Motor neuron (in vitro differentiated cells): Measurements from ENCODE around the gene DOCK10. TPM values are rescaled to one million over a fixed set of nuclear protein-coding genes. Genes with fewer than 3 reads are reported as not detected.

Source experiments
- ATAC-seq, 8 experiments: fragments of 200-7000 bp; cut with Tn5 transposase; replicated peaks in 6 of 8; 2 replicates each; pipeline ENCODE4 v1.8.0; 2021; ENCODE audit warnings: mild to moderate bottlenecking in 8 of 8, moderate library complexity in 8 of 8
- H3K27ac ChIP-seq, 2 donors: fragments of 250-450 bp; sonication (Bioruptor Pico); 2 replicates each; pipeline ENCODE4 v1.9.0; 2021; ENCODE audit warnings: antibody characterized with exemption in 2 of 2, mild to moderate bottlenecking in 2 of 2, moderate library complexity in 1 of 2
- H3K4me1 ChIP-seq, 2 donors: fragments of 250-450 bp; sonication (Bioruptor Pico); replicated peaks in 1 of 2; 2 replicates each; pipeline ENCODE4 v1.6.1; 2021; ENCODE audit warnings: antibody characterized with exemption in 2 of 2, mild to moderate bottlenecking in 2 of 2, moderate library complexity in 1 of 2
- H3K4me3 ChIP-seq, 5 donors: fragments of 250-450 bp; sonication (Bioruptor Pico); 2 replicates each; pipeline ENCODE4 v1.9.0; 2021; ENCODE audit warnings: antibody characterized with exemption in 5 of 5, mild to moderate bottlenecking in 5 of 5, moderate library complexity in 4 of 5
- WGBS, 10 experiments: fragments of 450-650 bp; shearing (Covaris generic); methylation state at CpG; one replicate each; pipeline ENCODE4 v1.0.0; 2022; 5-methylcytosine and 5-hydroxymethylcytosine counted together
- in situ Hi-C, 9 experiments: fragments of 400-800 bp; cut with MboI; loops; one replicate each; pipeline ENCODE4 v1.15.0; 2021; ENCODE audit warnings: low sequenced_read_pairs in 9 of 9, low pct_unique_long_range_greater_than_20kb in 2 of 9; ENCODE audit not compliant: unreplicated experiment in 9 of 9
- total RNA-seq, 8 experiments: library from RNA; unstranded; fragments of 300-600 nt; gene quantifications; 2 replicates each; pipeline versions ENCODE4 v1.2.3 to v1.2.4, GENCODE V29; 2022

Gene DOCK10
- total RNA-seq, 8 experiments from 2014 or later = 1.7 to 151 (median 5.2) TPM

- ATAC-seq = no peak
- in situ Hi-C loops = loop anchor here in 1 of 9 experiments (25.0 kb wide), 1 partner anchor 107 kb away; no protein-coding TSS in a partner anchor
- no peak overlapping the region for H3K4me3 ChIP-seq
- H3K4me1 ChIP-seq = no peaks in the 10 kb centered on the region
- H3K27ac ChIP-seq = no peak overlapping the region
- WGBS, 10 experiments = 80 to 100% (median 98%) methylated on average over 1 to 3 of the region's 6 CpGs; no CpG with 5 or more reads in 2 of the 10 experiments
Measured at GRCh38 chr2:224769489-224769888, 272.8 kb downstream of the DOCK10 start.

- in situ Hi-C loops = loop anchor here in 1 of 9 experiments (25.0 kb wide), 1 partner anchor 102 kb away; no protein-coding TSS in a partner anchor
- WGBS, 10 experiments = 87 to 100% (median 100%) methylated on average over 1 to 2 of the region's 2 CpGs; no CpG with 5 or more reads in 1 of the 10 experiments
- no peak overlapping the region for H3K27ac ChIP-seq
- no peak for ATAC-seq
- H3K4me1 ChIP-seq = no peaks in the 10 kb centered on the region
- no peak overlapping the region for H3K4me3 ChIP-seq
Measured at GRCh38 chr2:224764565-224765236, 277.6 kb downstream of the DOCK10 start.

- 59 to 100% (median 79%) methylated on average over 1 to 3 of the region's 3 CpGs; no CpG with 5 or more reads in 2 of the 10 experiments for WGBS, 10 experiments
- in situ Hi-C loops = loop anchor here in 1 of 9 experiments (25.0 kb wide), 1 partner anchor 96 kb away; no protein-coding TSS in a partner anchor
- no peak overlapping the region for H3K4me3 ChIP-seq
Measured at GRCh38 chr2:224757934-224758548, 284.2 kb downstream of the DOCK10 start.

GRCh38 chr2:224753743-224754540 is 288.3 kb downstream of the DOCK10 start:
- no peak overlapping the region for H3K4me3 ChIP-seq
- no peak overlapping the region for H3K27ac ChIP-seq
- WGBS, 10 experiments = 0 to 100% (median 13%) methylated on average over 1 of the region's 1 CpG; no CpG with 5 or more reads in 3 of the 10 experiments
- H3K4me1 ChIP-seq = no peaks in the 10 kb centered on the region
- peak in 3 of 8 experiments; percentile 86 to 96 (median 92) for ATAC-seq
- in situ Hi-C loops = loop anchor here in 1 of 9 experiments (25.0 kb wide), 1 partner anchor 92 kb away; no protein-coding TSS in a partner anchor

More at GRCh38 chr2:224757934-224758548, 284.2 kb downstream of the DOCK10 start:
- ATAC-seq = no peak
- no peaks in the 10 kb centered on the region for H3K4me1 ChIP-seq
- H3K27ac ChIP-seq = no peak overlapping the region

- Histone ChIP-seq H3K4me3 (no peak overlapping the region), H3K27ac (no peak overlapping the region), H3K4me1 (no peaks in the 10 kb centered on the region)
- WGBS, 10 experiments = 62 to 100% (median 76%) methylated on average over 1 to 5 of the region's 5 CpGs; no CpG with 5 or more reads in 1 of the 10 experiments
- ATAC-seq = no peak
- in situ Hi-C loops = loop anchor here in 1 of 9 experiments (25.0 kb wide), 1 partner anchor 90 kb away; no protein-coding TSS in a partner anchor
Measured at GRCh38 chr2:224751996-224752698, 290.1 kb downstream of the DOCK10 start.

GRCh38 chr2:224749136-224749535 is 293.1 kb downstream of the DOCK10 start:
- in situ Hi-C loops = no loop called here
- no peak for ATAC-seq
- H3K4me1 ChIP-seq = no peaks in the 10 kb centered on the region
- 20 to 86% (median 61%) methylated on average over 1 of the region's 1 CpG; no CpG with 5 or more reads in 1 of the 10 experiments for WGBS, 10 experiments
- no peak overlapping the region for H3K4me3 ChIP-seq
- no peak overlapping the region for H3K27ac ChIP-seq

- Histone ChIP-seq H3K4me3 (no peak overlapping the region), H3K27ac (no peak overlapping the region), H3K4me1 (no peaks in the 10 kb centered on the region)
- ATAC-seq = no peak
- WGBS, 10 experiments = 10 to 100% (median 72%) methylated on average over 1 to 4 of the region's 4 CpGs; no CpG with 5 or more reads in 2 of the 10 experiments
- in situ Hi-C loops = no loop called here
Measured at GRCh38 chr2:224747765-224748164, 294.5 kb downstream of the DOCK10 start.

- 100% methylated on average over 1 of the region's 1 CpG; no CpG with 5 or more reads in 7 of the 10 experiments for WGBS, 10 experiments
- no peak overlapping the region for H3K4me3 ChIP-seq
- peaks cover 0 to 4% of the 10 kb centered on the region in 2 donors for H3K4me1 ChIP-seq
- in situ Hi-C loops = no loop called here
- no peak for ATAC-seq
- H3K27ac ChIP-seq = no peak overlapping the region
Measured at GRCh38 chr2:224736227-224736626, 306.0 kb downstream of the DOCK10 start.

GRCh38 chr2:224734949-224735348 is 307.3 kb downstream of the DOCK10 start:
- Histone ChIP-seq H3K4me3 (no peak overlapping the region), H3K4me1 (peaks cover 0 to 4% of the 10 kb centered on the region in 2 donors), H3K27ac (no peak overlapping the region)
- WGBS, 10 experiments = 50 to 67% methylated on average over 1 of the region's 1 CpG; no CpG with 5 or more reads in 8 of the 10 experiments
- in situ Hi-C loops = no loop called here
- no peak for ATAC-seq

- no peak overlapping the region for H3K4me3 ChIP-seq
- ATAC-seq = peak; percentile 30 to 97 (median 66)
- in situ Hi-C loops = no loop called here
- WGBS, 10 experiments = 0 to 56% (median 29%) methylated on average over 1 of the region's 1 CpG; no CpG with 5 or more reads in 4 of the 10 experiments
- no peak overlapping the region for H3K27ac ChIP-seq
- peaks cover 0 to 4% of the 10 kb centered on the region in 2 donors for H3K4me1 ChIP-seq
Measured at GRCh38 chr2:224731665-224732064, 310.6 kb downstream of the DOCK10 start.

GRCh38 chr2:224729435-224729834 is 312.8 kb downstream of the DOCK10 start:
- Histone ChIP-seq H3K27ac (no peak overlapping the region), H3K4me1 (peaks cover 0 to 4% of the 10 kb centered on the region in 2 donors), H3K4me3 (no peak overlapping the region)
- in situ Hi-C loops = no loop called here
- no peak for ATAC-seq
- 57 to 90% (median 79%) methylated on average over 1 of the region's 1 CpG; no CpG with 5 or more reads in 4 of the 10 experiments for WGBS, 10 experiments

GRCh38 chr2:224724331-224724730 is 317.9 kb downstream of the DOCK10 start:
- 22 to 100% (median 89%) methylated on average over 2 of the region's 2 CpGs; no CpG with 5 or more reads in 2 of the 10 experiments for WGBS, 10 experiments
- Histone ChIP-seq H3K4me1 (peaks cover 0 to 16% of the 10 kb centered on the region in 2 donors), H3K4me3 (no peak overlapping the region), H3K27ac (no peak overlapping the region)
- peak in 2 of 8 experiments; percentile 54 to 55 for ATAC-seq
- in situ Hi-C loops = no loop called here
